Neural progenitor cell (in vitro differentiated cells): ENCODE measurements around the gene HUNK. TPM values are rescaled to one million over a fixed set of nuclear protein-coding genes. Genes with fewer than 3 reads are reported as not detected.

Experiments
- DNase-seq: peaks from one replicate; pipeline ENCODE4 v3.0.0-alpha.2; 2016; ENCODE audit warnings: low spot score
- H2AFZ ChIP-seq: fragments of 200-600 bp; sonication (generic); replicated peaks from 2 replicates; pipeline ENCODE4 v1.6.1; 2016; ENCODE audit warnings: antibody characterized with exemption
- H3F3A ChIP-seq: fragments of 200-600 bp; sonication (generic); 2 replicates; pipeline ENCODE4 v1.6.1; 2016; ENCODE audit warnings: antibody characterized with exemption, low read depth
- H3K27ac ChIP-seq: fragments of 200-600 bp; sonication (generic); 2 replicates; pipeline ENCODE4 v1.5.1; 2016; ENCODE audit warnings: mild to moderate bottlenecking
- H3K27me3 ChIP-seq: fragments of 200-600 bp; sonication (generic); 2 replicates; pipeline ENCODE4 v1.6.1; 2016; ENCODE audit warnings: mild to moderate bottlenecking, moderate library complexity
- H3K36me3 ChIP-seq: fragments of 200-600 bp; sonication (generic); 2 replicates; pipeline ENCODE4 v1.5.1; 2016
- H3K4me1 ChIP-seq: fragments of 200-600 bp; sonication (generic); 2 replicates; pipeline ENCODE4 v1.6.1; 2016; ENCODE audit warnings: mixed run types
- H3K4me2 ChIP-seq: fragments of 200-600 bp; sonication (generic); 2 replicates; pipeline ENCODE4 v1.6.1; 2016
- H3K4me3 ChIP-seq: fragments of 200-600 bp; sonication (generic); 2 replicates; pipeline ENCODE4 v1.5.1; 2016
- H3K79me2 ChIP-seq: fragments of 200-600 bp; sonication (generic); 2 replicates; pipeline ENCODE4 v1.6.1; 2016; ENCODE audit warnings: low read depth
- H3K9ac ChIP-seq: fragments of 200-600 bp; sonication (generic); 2 replicates; pipeline ENCODE4 v1.6.1; 2016
- H3K9me3 ChIP-seq: fragments of 200-600 bp; sonication (generic); 2 replicates; pipeline ENCODE4 v1.5.1; 2016; ENCODE audit warnings: low read depth
- H4K20me1 ChIP-seq: fragments of 200-600 bp; sonication (generic); 2 replicates; pipeline ENCODE4 v1.6.1; 2016; ENCODE audit warnings: low read depth
- H3K27ac Mint-ChIP-seq: 3 replicates; pipeline ENCODE4 v1.8.0; 2021; ENCODE audit warnings: mixed read lengths
- H3K27me3 Mint-ChIP-seq: 2 replicates; pipeline ENCODE4 v1.8.0; 2022; ENCODE audit warnings: low read depth, mild to moderate bottlenecking, inconsistent platforms, moderate library complexity, mixed read lengths; ENCODE audit not compliant: insufficient read depth
- H3K36me3 Mint-ChIP-seq: 3 replicates; pipeline ENCODE4 v1.8.0; 2021; ENCODE audit warnings: mixed read lengths
- H3K4me1 Mint-ChIP-seq: 3 replicates; pipeline ENCODE4 v1.8.0; 2021; ENCODE audit warnings: mixed read lengths
- H3K4me3 Mint-ChIP-seq: 3 replicates; pipeline ENCODE4 v1.8.0; 2021; ENCODE audit warnings: mild to moderate bottlenecking, moderate library complexity, mixed read lengths
- H3K9me3 Mint-ChIP-seq: 3 replicates; pipeline ENCODE4 v1.8.0; 2020; ENCODE audit warnings: mixed read lengths
- CTCF ChIP-seq: fragments of 200-600 bp; sonication (generic); IDR thresholded peaks from 2 replicates; pipeline ENCODE4 v1.5.1; 2017; ENCODE audit warnings: antibody characterized with exemption, mild to moderate bottlenecking
- EZH2 ChIP-seq: fragments of 200-600 bp; sonication (generic); IDR thresholded peaks from 2 replicates; pipeline ENCODE4 v1.6.1; 2017; ENCODE audit warnings: antibody characterized with exemption, mild to moderate bottlenecking, moderate library complexity
- EZH2phosphoT487 ChIP-seq: fragments of 200-600 bp; sonication (generic); IDR thresholded peaks from 2 replicates; pipeline ENCODE4 v1.6.1; 2017; ENCODE audit warnings: antibody characterized with exemption
- total RNA-seq: library from RNA; depleted of rRNA; stranded (reverse); fragments of >200 nt; gene quantifications from 2 replicates; pipeline ENCODE4 v1.2.3, GENCODE V29; 2015; ENCODE audit warnings: low replicate concordance

Gene HUNK
- total RNA-seq, 1 donor from 2014 or later: 4.7 TPM

- Mint-ChIP-seq H3K4me1 (peaks cover 54% of the 10 kb centered on the region), H3K9me3 (peaks cover 10% of the 10 kb centered on the region), H3K27me3 (peaks cover 3% of the 10 kb centered on the region), H3K4me3 (peak overlapping the region; percentile 7), H3K36me3 (peaks cover 19% of the 10 kb centered on the region), H3K27ac (peak overlapping the region; percentile 92)
- peaks cover 19% of the 10 kb centered on the region for H3F3A ChIP-seq
- H3K4me1 ChIP-seq: peaks cover 33% of the 10 kb centered on the region
- H3K36me3 ChIP-seq: no peaks in the 10 kb centered on the region
- H3K4me3 ChIP-seq: no peak overlapping the region
- no peak overlapping the region for H3K9ac ChIP-seq
- DNase-seq: peak; percentile 23
- no peak overlapping the region for H2AFZ ChIP-seq
- no peaks in the 10 kb centered on the region for H3K79me2 ChIP-seq
- peaks cover 10% of the 10 kb centered on the region for H4K20me1 ChIP-seq
- H3K27me3 ChIP-seq: no peaks in the 10 kb centered on the region
- H3K9me3 ChIP-seq: no peaks in the 10 kb centered on the region
- TF ChIP-seq EZH2 (no peak), CTCF (no peak), EZH2phosphoT487 (no peak)
- H3K27ac ChIP-seq: peak overlapping the region; percentile 51
- no peak overlapping the region for H3K4me2 ChIP-seq
Observed at GRCh38 chr21:31927689-31928353, 55.0 kb downstream of the HUNK start.

- Mint-ChIP-seq H3K27me3 (peaks cover 3% of the 10 kb centered on the region), H3K27ac (peak overlapping the region; percentile 92), H3K36me3 (peaks cover 19% of the 10 kb centered on the region), H3K9me3 (peaks cover 10% of the 10 kb centered on the region), H3K4me1 (peaks cover 60% of the 10 kb centered on the region), H3K4me3 (peak overlapping the region; percentile 35)
- no peaks in the 10 kb centered on the region for H3K9me3 ChIP-seq
- TF ChIP-seq CTCF (no peak), EZH2 (no peak), EZH2phosphoT487 (no peak)
- H3K79me2 ChIP-seq: no peaks in the 10 kb centered on the region
- H3K27me3 ChIP-seq: no peaks in the 10 kb centered on the region
- no peak overlapping the region for H3K9ac ChIP-seq
- peaks cover 10% of the 10 kb centered on the region for H4K20me1 ChIP-seq
- no peak overlapping the region for H3K4me3 ChIP-seq
- no peak overlapping the region for H2AFZ ChIP-seq
- H3K4me1 ChIP-seq: peaks cover 33% of the 10 kb centered on the region
- no peak overlapping the region for H3K27ac ChIP-seq
- no peaks in the 10 kb centered on the region for H3K36me3 ChIP-seq
- H3K4me2 ChIP-seq: no peak overlapping the region
- no peak for DNase-seq
- H3F3A ChIP-seq: peaks cover 19% of the 10 kb centered on the region
Observed at GRCh38 chr21:31928656-31929055, 55.8 kb downstream of the HUNK start.

- Histone ChIP-seq H3K9ac (no peak overlapping the region), H3K4me2 (peak overlapping the region; percentile 3)
- H3K27ac Mint-ChIP-seq: peak overlapping the region; percentile 98
Observed at GRCh38 chr21:31929548-31929947, 56.7 kb downstream of the HUNK start.

More at GRCh38 chr21:31929548-31929947, 56.7 kb downstream of the HUNK start:
- DNase-seq: peak; percentile 37
- no peaks in the 10 kb centered on the region for H3K9me3 ChIP-seq
- TF ChIP-seq EZH2 (no peak), CTCF (no peak), EZH2phosphoT487 (no peak)
- H3K4me1 ChIP-seq: peaks cover 33% of the 10 kb centered on the region
- no peak overlapping the region for H3K4me3 ChIP-seq
- H3K27ac ChIP-seq: peak overlapping the region; percentile 29
- peak overlapping the region; percentile 75 for H3K4me3 Mint-ChIP-seq
- no peak overlapping the region for H2AFZ ChIP-seq
- no peaks in the 10 kb centered on the region for H3K79me2 ChIP-seq
- H3K36me3 Mint-ChIP-seq: peaks cover 20% of the 10 kb centered on the region
- no peaks in the 10 kb centered on the region for H3K36me3 ChIP-seq
- peaks cover 10% of the 10 kb centered on the region for H4K20me1 ChIP-seq
- peaks cover 19% of the 10 kb centered on the region for H3F3A ChIP-seq
- H3K4me1 Mint-ChIP-seq: peaks cover 63% of the 10 kb centered on the region
- no peaks in the 10 kb centered on the region for H3K27me3 ChIP-seq
- H3K9me3 Mint-ChIP-seq: peaks cover 10% of the 10 kb centered on the region
- peaks cover 5% of the 10 kb centered on the region for H3K27me3 Mint-ChIP-seq
